Stimulated activated CD4-positive, alpha-beta T cell treated with anti-CD3 and anti-CD28 coated beads, Interleukin-2, amount 100 ng/mL, for 4 hours (primary cell): Measurements from ENCODE around the gene MUC2.

ENCODE experiments used
- DNase-seq: peaks from one replicate; pipeline ENCODE4 v3.0.0-alpha.2; 2020; ENCODE audit warnings: low read depth

Gene MUC2

DNA sequence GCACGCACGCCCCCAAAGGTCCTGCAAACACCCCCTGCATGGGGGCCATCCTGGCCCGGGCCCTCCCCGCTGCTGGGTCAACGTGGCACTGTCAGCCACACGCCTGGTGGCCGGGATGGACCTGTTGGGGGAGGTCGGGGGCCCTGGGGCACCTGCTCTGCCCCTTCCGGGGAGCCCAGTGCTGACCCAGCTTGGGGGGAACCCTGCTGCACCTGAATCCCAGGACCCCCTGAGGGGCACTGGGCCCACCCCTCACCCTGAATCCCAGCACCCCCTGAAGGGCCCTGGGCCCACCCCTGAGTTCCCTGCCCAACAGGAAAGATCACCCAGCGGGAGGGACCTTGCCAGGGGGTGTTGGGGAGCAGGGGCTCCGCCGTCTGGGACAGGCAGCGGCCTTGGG is 37.7 kb upstream of the MUC2 start:
- DNase-seq: no peak

DNA sequence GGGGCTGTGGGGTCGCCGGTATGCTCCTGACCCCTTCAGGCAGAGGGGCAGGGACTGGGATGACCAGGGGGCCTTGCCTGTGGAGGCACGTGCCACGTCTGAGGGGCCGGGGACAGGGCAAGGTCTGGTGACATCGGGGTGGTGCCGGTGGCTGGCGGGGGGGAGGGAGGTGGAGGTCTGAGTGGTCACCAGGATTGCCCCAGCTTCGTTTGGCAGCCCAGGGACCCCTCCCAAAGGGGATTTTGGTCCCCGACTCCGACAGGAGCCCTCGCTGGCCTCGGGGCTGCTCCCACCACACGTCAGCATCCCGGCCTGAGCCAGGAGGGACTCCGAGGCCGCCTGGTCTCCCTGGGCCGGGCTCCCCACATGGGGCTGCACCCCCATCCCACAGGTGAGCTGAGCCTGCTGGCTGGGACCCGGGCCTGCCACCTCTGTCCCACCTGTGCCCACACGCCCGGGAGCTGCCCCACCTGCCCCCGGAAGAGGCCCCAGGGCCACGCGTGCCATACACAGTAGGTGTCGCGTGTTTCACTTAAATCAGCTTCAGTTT is 37.1 kb upstream of the MUC2 start:
- DNase-seq: no peak

GRCh38 chr11:1038361-1038760 is 36.3 kb upstream of the MUC2 start:
- no peak for DNase-seq

DNA sequence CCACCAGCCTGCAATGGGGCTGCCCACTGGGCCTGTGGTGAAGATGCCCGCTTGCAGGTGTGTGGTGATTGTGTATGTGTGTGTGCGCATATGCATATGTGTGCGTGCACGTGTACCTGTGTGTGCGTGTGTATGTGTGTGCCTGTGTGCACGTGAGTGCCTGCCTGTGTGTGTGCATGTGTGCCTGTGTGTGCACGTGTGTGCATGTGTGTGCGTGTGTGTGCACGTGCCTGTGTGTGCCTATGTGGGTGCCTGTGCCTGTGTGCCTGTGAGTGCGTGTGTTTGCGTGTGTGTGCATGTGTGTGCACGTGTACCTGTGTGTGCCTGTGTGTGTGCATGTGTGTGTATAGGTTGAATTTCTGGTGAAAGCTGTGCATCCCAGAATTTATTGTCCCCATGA is 35.8 kb upstream of the MUC2 start:
- no peak for DNase-seq

DNA sequence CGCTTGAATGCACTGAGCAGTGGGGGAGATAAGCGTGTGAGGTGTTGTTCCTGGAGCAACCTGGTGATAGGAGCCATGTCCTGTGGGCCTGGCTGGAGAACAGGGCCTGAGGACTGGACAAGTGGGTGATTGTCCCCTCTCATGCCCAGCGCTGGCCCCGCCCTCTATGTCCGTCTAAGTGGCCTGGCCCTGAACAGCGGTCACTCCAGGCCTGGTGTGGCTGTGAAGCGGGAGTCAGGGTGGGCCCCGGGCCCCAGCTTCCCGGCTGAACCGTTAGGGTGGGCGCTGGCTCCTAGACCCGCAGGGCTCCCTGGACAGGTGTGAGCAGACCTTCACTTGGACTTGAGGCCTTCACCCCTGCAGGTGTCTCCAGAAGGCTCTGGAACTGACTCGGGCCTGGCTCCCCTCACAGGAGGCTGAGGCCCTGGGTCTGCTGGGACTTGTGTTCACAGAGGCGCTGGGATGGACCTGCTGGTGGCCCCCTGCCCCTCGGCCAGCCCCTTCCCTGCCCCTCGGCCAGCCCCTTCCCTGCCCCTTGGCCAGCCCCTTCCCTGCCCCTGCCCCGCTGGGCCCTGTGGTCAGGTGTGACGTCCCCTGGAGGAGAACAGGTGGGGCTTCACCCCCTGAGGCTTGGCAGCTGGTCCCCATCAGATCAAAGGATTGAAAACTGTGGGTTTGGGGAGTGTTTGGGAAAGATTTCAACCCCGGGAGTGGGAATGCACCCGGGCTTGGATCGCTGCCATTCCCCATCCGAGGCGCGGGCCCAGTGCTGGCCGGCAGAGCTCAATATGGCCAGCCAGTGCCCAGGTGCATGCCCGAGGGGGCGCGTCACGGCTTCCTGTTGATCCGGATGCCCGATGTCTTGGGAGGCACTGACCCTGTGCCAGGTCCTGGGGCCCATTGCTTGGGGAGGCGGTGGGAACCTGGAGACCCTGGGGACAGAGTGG is 34.9 kb upstream of the MUC2 start:
- DNase-seq: no peak

- no peak for DNase-seq
Observed at GRCh38 chr11:1040428-1041148, 34.1 kb upstream of the MUC2 start.

- no peak for DNase-seq
Observed at GRCh38 chr11:1041149-1041467, 33.6 kb upstream of the MUC2 start.

DNA sequence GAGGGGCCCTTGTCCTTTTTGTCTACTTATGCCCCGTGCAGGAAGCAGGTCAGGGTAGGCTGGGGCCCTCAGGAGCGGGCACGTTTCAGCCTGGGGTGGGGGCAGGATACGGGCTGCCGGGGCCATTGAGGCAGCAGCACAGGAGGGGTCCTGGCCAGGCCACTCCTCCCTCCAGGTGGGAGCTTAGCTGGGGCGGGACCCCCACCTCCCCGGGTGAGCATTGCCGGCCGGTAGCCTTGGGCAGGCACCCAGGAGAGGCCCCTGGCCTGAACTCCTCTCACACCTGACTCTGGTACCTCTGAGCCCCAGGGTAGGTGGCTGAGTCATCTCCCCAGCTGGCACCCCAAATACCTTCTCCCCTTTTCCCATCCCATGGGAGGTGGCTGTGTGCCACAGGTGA is 33.2 kb upstream of the MUC2 start:
- no peak for DNase-seq

DNA sequence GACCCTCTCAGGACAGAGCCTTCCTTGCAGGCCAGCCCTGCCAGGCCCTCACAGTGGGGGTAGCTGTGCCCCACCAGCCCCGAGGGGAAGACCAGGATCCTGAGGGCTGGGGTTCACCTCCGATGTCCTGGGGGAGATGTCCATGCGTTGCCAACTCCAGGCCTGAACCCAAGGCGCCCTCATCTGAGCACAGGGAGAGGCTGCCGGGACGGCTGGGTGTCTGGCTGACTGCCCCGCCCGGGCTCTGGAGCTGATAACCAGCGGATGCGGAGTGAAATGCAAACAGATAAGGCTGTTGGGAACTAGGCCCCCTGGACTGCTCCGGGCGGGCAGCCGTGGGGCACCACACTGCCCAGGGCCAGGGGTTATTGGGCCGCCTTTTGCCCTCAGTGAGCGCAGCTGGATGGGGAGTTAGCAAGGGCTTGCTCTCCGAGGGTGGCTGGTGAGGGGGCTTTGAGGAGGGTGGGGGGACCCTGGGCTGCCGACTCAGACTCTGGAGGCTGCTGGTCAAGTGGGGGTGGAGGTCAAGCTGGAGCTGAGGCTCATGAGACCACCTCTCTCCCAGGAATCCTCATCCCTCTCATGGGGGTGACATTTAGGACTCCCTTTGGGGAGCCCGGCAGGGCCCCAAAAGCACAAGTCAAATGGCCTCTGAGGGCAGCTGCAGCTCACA is 32.6 kb upstream of the MUC2 start:
- DNase-seq: no peak

GRCh38 chr11:1042626-1043562 is 31.8 kb upstream of the MUC2 start:
- DNase-seq: no peak

DNA sequence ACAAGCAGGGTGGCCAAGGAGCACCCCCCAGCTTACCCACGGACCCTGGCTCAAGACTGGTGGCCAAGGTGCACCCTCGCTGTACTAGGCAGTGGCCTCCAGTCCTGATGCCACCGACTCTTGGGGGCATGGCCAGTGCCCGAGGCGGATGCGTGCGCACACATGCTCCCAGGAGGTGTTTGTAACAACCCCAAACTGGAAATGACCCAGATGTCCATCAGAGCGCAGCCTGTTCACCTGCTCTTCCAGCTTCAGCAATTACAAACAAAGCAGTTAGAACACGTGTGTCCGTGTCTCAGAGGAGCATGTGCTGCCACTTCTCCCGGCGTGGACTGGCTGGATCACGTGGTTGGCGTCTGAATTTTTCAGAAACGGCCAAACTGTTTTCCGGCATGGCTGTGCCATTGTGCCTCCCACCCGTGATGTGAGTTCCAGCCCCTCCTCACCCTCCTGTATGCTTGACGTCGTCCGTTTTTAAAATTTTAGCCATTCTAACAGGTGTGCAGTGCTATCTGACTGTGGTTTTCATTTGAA is 31.0 kb upstream of the MUC2 start:
- no peak for DNase-seq

- no peak for DNase-seq
Observed at GRCh38 chr11:1044160-1044559, 30.5 kb upstream of the MUC2 start.

DNA sequence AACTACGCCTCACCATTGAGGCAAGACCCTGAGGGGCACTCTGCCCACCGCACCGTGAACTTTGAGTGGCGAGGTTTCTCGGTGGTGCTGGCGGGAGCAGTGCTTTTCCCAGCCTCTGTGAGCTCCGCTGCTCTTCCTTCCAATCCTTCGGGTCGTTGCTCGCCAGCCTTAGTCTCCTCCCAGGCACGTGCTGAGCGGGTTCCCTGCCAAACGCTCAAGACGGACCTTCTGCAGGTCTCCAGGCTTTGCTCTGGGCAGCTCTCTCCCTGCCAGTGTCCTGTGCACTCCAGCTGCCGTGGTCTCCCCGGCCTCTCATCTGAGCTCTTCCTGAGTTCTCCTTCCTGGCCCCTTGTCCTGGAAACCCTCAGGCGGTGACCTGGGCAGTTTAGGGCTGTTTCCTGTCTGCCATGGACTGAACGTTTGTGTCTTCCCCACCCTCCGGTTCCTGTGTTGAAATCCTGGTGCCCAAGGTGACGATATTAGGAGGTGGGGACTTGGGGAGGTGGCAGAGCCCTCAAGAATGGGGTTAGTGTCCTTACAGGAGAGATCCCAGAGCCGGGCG is 27.0 kb upstream of the MUC2 start:
- no peak for DNase-seq

DNA sequence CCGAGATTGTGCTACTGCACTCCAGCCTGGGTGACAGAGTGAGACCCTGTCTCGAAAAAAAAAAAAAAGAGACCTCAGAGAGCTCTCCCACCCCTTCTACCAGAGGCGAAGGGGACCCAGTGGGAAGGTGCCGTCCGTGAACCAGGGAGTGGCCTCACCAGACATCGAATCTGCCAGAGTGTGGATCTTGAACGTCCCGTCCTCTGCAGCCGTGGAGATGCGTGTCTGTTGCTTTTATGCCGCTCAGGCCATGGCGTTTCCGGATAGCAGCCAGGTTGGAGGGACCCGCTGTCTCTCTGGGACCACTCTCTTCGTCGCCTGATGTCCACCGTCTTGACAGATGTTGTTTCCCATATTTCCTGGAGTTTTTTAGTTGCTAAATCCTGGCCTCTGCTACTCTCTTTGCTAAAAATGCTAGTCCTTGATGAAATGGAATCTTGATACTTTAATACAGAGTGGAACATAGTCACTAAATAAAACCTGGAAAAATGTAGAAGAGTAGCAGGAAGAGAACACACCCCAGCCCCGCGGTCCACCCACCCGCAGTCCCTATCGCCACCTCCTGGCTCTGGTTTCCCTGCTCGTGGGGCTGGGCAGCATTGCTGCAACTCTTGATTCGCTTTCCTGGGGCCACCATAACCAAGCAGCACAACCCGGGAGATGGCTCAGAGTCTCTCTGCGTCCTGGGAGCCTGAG is 26.2 kb upstream of the MUC2 start:
- DNase-seq: no peak

- DNase-seq: no peak
Observed at GRCh38 chr11:1049071-1049405, 25.6 kb upstream of the MUC2 start.

GRCh38 chr11:1049431-1049891 is 25.2 kb upstream of the MUC2 start:
- no peak for DNase-seq

DNA sequence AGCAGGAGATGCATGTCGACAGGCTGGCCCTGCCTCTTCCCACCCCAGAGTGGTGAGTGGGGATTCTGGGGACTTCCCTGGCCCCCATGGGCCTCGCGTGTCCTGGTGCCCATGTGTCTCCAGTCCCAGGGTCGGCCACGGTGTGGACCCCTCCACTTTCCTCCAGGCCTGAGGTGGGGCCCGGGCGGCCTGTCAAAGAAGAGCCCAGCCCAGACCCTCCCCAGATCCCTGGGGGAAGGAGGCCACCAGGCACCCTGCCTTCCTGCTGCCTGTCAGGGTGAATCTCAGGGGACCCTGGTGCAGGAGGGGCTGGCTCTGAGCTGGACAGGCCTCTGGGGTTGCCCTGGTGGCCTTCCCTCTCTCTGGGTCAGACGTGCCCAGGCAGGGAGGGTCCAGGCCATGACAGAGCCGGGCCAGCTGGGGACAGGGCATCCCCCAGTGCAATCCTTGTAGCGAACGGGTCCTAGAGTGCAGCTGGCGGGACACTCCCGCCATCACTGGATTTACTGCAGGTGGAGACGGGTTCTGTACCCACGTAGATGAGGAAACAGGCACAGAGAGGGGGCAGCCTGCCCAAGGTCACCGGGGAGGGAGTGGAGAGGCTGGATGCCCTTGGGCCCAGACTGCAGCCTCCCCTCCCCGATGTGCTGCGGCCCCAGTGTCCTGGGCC is 24.6 kb upstream of the MUC2 start:
- DNase-seq: no peak

DNA sequence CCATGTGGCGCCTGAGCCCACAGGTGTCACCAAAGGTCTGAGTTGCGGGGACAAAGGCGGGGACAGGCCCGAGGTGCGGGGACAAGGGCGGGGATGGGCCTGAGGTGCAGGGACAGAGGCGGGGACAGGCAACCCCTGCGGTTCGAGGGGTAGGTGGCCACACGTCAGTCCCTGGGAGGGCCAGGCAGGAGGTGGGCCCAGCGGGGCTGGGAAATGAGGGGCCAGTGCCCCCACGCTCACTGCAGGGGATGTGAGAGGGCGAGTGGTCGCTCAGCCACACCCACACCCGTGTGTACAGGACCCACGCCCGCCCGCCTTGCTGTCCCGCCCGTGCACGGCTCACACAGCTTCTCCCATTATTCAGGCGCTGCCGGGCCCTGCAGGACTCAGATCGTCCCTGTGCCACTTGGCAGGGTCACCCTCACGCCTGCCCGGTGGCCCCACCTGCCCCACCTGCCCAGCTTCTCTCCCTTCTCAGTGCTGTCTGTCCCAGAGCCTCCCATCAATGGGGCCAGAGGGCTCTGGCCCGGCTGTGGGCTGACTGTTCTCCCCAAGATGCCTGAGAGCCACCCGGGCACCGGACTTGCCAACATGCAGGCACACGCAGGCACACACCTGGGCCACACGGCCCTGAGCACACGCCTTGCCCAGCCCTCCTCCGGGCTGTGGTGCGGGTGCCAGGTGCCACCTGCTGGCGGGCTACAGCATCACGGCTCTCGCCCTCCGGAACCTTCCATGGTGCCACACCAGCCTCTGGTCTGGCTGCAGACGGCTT is 23.9 kb upstream of the MUC2 start:
- peak; percentile 59 for DNase-seq
